Adrenal gland (tissue), 5 donors: Measurements from ENCODE around the gene CDKL1.

Experiments
- CTCF ChIP-seq, 6 experiments: fragments of 450-650 bp in 4 of 6; fragments of 200-600 bp in 2 of 6; sonication (generic) in 1 of 6; IDR thresholded peaks; 1 replicate in 5 of 6; 2 replicates in 1 of 6; pipeline versions ENCODE4 v1.5.1 to v1.8.0; 2016 to 2021; ENCODE audit warnings: antibody characterized with exemption in 6 of 6, mild to moderate bottlenecking in 2 of 6, moderate library complexity in 1 of 6
- POLR2A ChIP-seq, 2 donors: fragments of 450-650 bp; IDR thresholded peaks; one replicate each; pipeline ENCODE4 v1.6.1; 2017; ENCODE audit warnings: antibody characterized with exemption in 2 of 2, mild to moderate bottlenecking in 2 of 2, moderate library complexity in 1 of 2
- donor health status: DM: no; HTN: no; CAD: no.

- no peak for TF ChIP-seq CTCF (IDR thresholded peaks at IDR 0.05)
- no peak for TF ChIP-seq POLR2A (IDR thresholded peaks at IDR 0.05)
Measured at GRCh38 chr14:50366589-50366988, 30.1 kb downstream of the CDKL1 start.
